Measurements from ENCODE around the gene ATP1B3.

GRCh38 chr3:141840737-141841544 lies 35.5 kb upstream of the ATP1B3 start:
- TF ChIP-seq CTCF (IDR thresholded peaks at IDR 0.05) (no peak), POLR2A (IDR thresholded peaks at IDR 0.05) (no peak)
